OCI-LY3 (cell line): ENCODE measurements around the gene ITSN2.

Experiments
- EZH2phosphoT487 ChIP-seq: fragments of 200-600 bp; shearing (Covaris generic); IDR thresholded peaks from 2 replicates; pipeline ENCODE4 v1.6.1; 2018; ENCODE audit warnings: antibody characterized with exemption, mixed run types, low read depth
- TF ChIP-seq, protein P1 (sequence below): fragments of 200-600, 300-600 bp; sonication (generic); IDR thresholded peaks from 2 replicates; pipeline ENCODE4 v1.5.1; 2014; ENCODE audit warnings: antibody characterized with exemption, low read length, low read depth

GRCh38 chr2:24362253-24362652, 1.9 kb upstream of the ITSN2 start:
- TF ChIP-seq, protein P1, sequence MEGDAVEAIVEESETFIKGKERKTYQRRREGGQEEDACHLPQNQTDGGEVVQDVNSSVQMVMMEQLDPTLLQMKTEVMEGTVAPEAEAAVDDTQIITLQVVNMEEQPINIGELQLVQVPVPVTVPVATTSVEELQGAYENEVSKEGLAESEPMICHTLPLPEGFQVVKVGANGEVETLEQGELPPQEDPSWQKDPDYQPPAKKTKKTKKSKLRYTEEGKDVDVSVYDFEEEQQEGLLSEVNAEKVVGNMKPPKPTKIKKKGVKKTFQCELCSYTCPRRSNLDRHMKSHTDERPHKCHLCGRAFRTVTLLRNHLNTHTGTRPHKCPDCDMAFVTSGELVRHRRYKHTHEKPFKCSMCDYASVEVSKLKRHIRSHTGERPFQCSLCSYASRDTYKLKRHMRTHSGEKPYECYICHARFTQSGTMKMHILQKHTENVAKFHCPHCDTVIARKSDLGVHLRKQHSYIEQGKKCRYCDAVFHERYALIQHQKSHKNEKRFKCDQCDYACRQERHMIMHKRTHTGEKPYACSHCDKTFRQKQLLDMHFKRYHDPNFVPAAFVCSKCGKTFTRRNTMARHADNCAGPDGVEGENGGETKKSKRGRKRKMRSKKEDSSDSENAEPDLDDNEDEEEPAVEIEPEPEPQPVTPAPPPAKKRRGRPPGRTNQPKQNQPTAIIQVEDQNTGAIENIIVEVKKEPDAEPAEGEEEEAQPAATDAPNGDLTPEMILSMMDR, result no peak
- no peak for TF ChIP-seq EZH2phosphoT487
